ENCODE data around the gene WNT1. TPM values are rescaled to one million over a fixed set of nuclear protein-coding genes. Genes with fewer than 3 reads are reported as not detected.

WNT1 gene
- total RNA-seq, 1 donor = not detected

GRCh38 chr12:49022558-49023178 lies 44.5 kb downstream of the WNT1 start:
- no peak for DNase-seq (ENCODE audit: low read depth)
- no peak for TF ChIP-seq CTCF (IDR thresholded peaks at IDR 0.05; ENCODE audit: insufficient read depth, low read depth, low read length)
- no peak overlapping the region for H3K4me3 ChIP-seq (ENCODE audit: low read depth, low read length)

GRCh38 chr12:49023812-49024211 lies 45.7 kb downstream of the WNT1 start:
- DNase-seq (ENCODE audit: low read depth) = no peak
- no peak for TF ChIP-seq CTCF (IDR thresholded peaks at IDR 0.05; ENCODE audit: insufficient read depth, low read depth, low read length)
- no peak overlapping the region for H3K4me3 ChIP-seq (ENCODE audit: low read depth, low read length)

GRCh38 chr12:49024543-49024942 lies 46.4 kb downstream of the WNT1 start:
- no peak for TF ChIP-seq CTCF (IDR thresholded peaks at IDR 0.05; ENCODE audit: insufficient read depth, low read depth, low read length)
- no peak for DNase-seq (ENCODE audit: low read depth)
- no peak overlapping the region for H3K4me3 ChIP-seq (ENCODE audit: low read depth, low read length)

GRCh38 chr12:49025463-49025862 lies 47.3 kb downstream of the WNT1 start:
- H3K4me3 ChIP-seq (ENCODE audit: low read depth, low read length) = no peak overlapping the region
- TF ChIP-seq CTCF (IDR thresholded peaks at IDR 0.05; ENCODE audit: insufficient read depth, low read depth, low read length) = no peak
- no peak for DNase-seq (ENCODE audit: low read depth)

GRCh38 chr12:49026101-49026500 lies 48.0 kb downstream of the WNT1 start:
- no peak overlapping the region for H3K4me3 ChIP-seq (ENCODE audit: low read depth, low read length)
- no peak for DNase-seq (ENCODE audit: low read depth)
- no peak for TF ChIP-seq CTCF (IDR thresholded peaks at IDR 0.05; ENCODE audit: insufficient read depth, low read depth, low read length)

GRCh38 chr12:49026678-49027480 lies 48.8 kb downstream of the WNT1 start:
- DNase-seq (ENCODE audit: low read depth) = no peak
- no peak overlapping the region for H3K4me3 ChIP-seq (ENCODE audit: low read depth, low read length)
- no peak for TF ChIP-seq CTCF (IDR thresholded peaks at IDR 0.05; ENCODE audit: insufficient read depth, low read depth, low read length)
